ENCODE measurements around the gene LCN12.

The LCN12 gene

GRCh38 chr9:136951541-136952320 lies at the start of gene LCN12:
LCN12 (plus strand) TSS chr9:136952273; CDS start chr9:136952328, 55 bp downstream.
- no peak for DNase-seq (ENCODE audit: extremely low read depth in 1 of 2, low read depth in 1 of 2)

- DNase-seq (ENCODE audit: extremely low read depth in 1 of 2, low read depth in 1 of 2): no peak
Measured at GRCh38 chr9:136903041-136903554, 49.0 kb upstream of the LCN12 start.

GRCh38 chr9:136906266-136906665 lies 45.8 kb upstream of the LCN12 start:
- DNase-seq (ENCODE audit: extremely low read depth in 1 of 2, low read depth in 1 of 2): no peak

GRCh38 chr9:136907011-136907914 lies 44.8 kb upstream of the LCN12 start:
- DNase-seq (ENCODE audit: extremely low read depth in 1 of 2, low read depth in 1 of 2): no peak

- DNase-seq (ENCODE audit: extremely low read depth in 1 of 2, low read depth in 1 of 2): no peak
Measured at GRCh38 chr9:136910197-136910900, 41.7 kb upstream of the LCN12 start.

- DNase-seq (ENCODE audit: extremely low read depth in 1 of 2, low read depth in 1 of 2): no peak
Measured at GRCh38 chr9:136910901-136911245, 41.2 kb upstream of the LCN12 start.

- DNase-seq (ENCODE audit: extremely low read depth in 1 of 2, low read depth in 1 of 2): no peak
Measured at GRCh38 chr9:136913701-136914438, 38.2 kb upstream of the LCN12 start.

- no peak for DNase-seq (ENCODE audit: extremely low read depth in 1 of 2, low read depth in 1 of 2)
Measured at GRCh38 chr9:136915632-136916329, 36.3 kb upstream of the LCN12 start.

- peak in 1 of 2 donors; percentile 30 for DNase-seq (ENCODE audit: extremely low read depth in 1 of 2, low read depth in 1 of 2)
Measured at GRCh38 chr9:136916330-136917184, 35.5 kb upstream of the LCN12 start.

GRCh38 chr9:136917902-136918301 lies 34.2 kb upstream of the LCN12 start:
- no peak for DNase-seq (ENCODE audit: extremely low read depth in 1 of 2, low read depth in 1 of 2)

GRCh38 chr9:136920069-136920468 lies 32.0 kb upstream of the LCN12 start:
- DNase-seq (ENCODE audit: extremely low read depth in 1 of 2, low read depth in 1 of 2): no peak

GRCh38 chr9:136920734-136921231 lies 31.3 kb upstream of the LCN12 start:
- DNase-seq (ENCODE audit: extremely low read depth in 1 of 2, low read depth in 1 of 2): no peak

GRCh38 chr9:136921307-136921706 lies 30.8 kb upstream of the LCN12 start:
- no peak for DNase-seq (ENCODE audit: extremely low read depth in 1 of 2, low read depth in 1 of 2)

GRCh38 chr9:136921718-136922117 lies 30.4 kb upstream of the LCN12 start:
- DNase-seq (ENCODE audit: extremely low read depth in 1 of 2, low read depth in 1 of 2): no peak

- DNase-seq (ENCODE audit: extremely low read depth in 1 of 2, low read depth in 1 of 2): no peak
Measured at GRCh38 chr9:136922540-136922939, 29.5 kb upstream of the LCN12 start.

- DNase-seq (ENCODE audit: extremely low read depth in 1 of 2, low read depth in 1 of 2): no peak
Measured at GRCh38 chr9:136923881-136924280, 28.2 kb upstream of the LCN12 start.

GRCh38 chr9:136925414-136926153 lies 26.5 kb upstream of the LCN12 start:
- no peak for DNase-seq (ENCODE audit: extremely low read depth in 1 of 2, low read depth in 1 of 2)

- no peak for DNase-seq (ENCODE audit: extremely low read depth in 1 of 2, low read depth in 1 of 2)
Measured at GRCh38 chr9:136926154-136926704, 25.8 kb upstream of the LCN12 start.

Data from stimulated activated CD8-positive, alpha-beta memory T cell treated with anti-CD3 and anti-CD28 coated beads, Interleukin-7, amount 100 ng/mL, for 48 hours (primary cell).